GM18526 (cell line): ENCODE data around the gene FADS2.
A peak's percentile ranks its signal among the peaks of the same experiment; 100 is the strongest.

Experiments
- POLR2A ChIP-seq: IDR thresholded peaks from 3 replicates; pipeline ENCODE4 v1.6.1; 2011; ENCODE audit not compliant: insufficient read length; ENCODE audit errors: extremely low read depth

Gene FADS2

GRCh38 chr11:61792310-61793082 is 35.6 kb upstream of the FADS2 start, which contains the start of the genes FEN1 and TMEM258:
Gene FEN1 (plus strand): TSS chr11:61792911. CDS start chr11:61795362, 2,451 bp downstream.
Gene TMEM258 (minus strand): TSS chr11:61792599. CDS start chr11:61792558, 41 bp downstream.
- peak; percentile 86 for TF ChIP-seq POLR2A

- TF ChIP-seq POLR2A: no peak
These were observed 34.8 kb upstream of the FADS2 start for GRCh38 chr11:61793083-61793828.

- no peak for TF ChIP-seq POLR2A
These were observed 34.3 kb upstream of the FADS2 start for GRCh38 chr11:61793829-61794204.

GRCh38 chr11:61794579-61794978 is 33.5 kb upstream of the FADS2 start:
- TF ChIP-seq POLR2A: no peak

GRCh38 chr11:61795459-61795858 is 32.6 kb upstream of the FADS2 start:
- TF ChIP-seq POLR2A: no peak

- TF ChIP-seq POLR2A: no peak
These were observed 32.1 kb upstream of the FADS2 start for GRCh38 chr11:61795876-61796526.

- TF ChIP-seq POLR2A: no peak
These were observed 30.7 kb upstream of the FADS2 start for GRCh38 chr11:61797263-61797944.

- no peak for TF ChIP-seq POLR2A
These were observed 28.3 kb upstream of the FADS2 start for GRCh38 chr11:61799665-61800284.

- no peak for TF ChIP-seq POLR2A
These were observed 27.5 kb upstream of the FADS2 start for GRCh38 chr11:61800331-61801281.

- TF ChIP-seq POLR2A: no peak
These were observed 25.5 kb upstream of the FADS2 start for GRCh38 chr11:61802605-61803004.

GRCh38 chr11:61803889-61804647 is 24.0 kb upstream of the FADS2 start:
- TF ChIP-seq POLR2A: no peak

GRCh38 chr11:61805146-61805545 is 23.0 kb upstream of the FADS2 start:
- no peak for TF ChIP-seq POLR2A

GRCh38 chr11:61806785-61807184 is 21.3 kb upstream of the FADS2 start:
- no peak for TF ChIP-seq POLR2A
